T follicular helper cell (primary cell): ENCODE measurements around the gene CSNK1E.

Experiments used
- DNase-seq: peaks from one replicate; pipeline ENCODE4 v3.0.0-alpha.2; 2020; ENCODE audit warnings: low read depth

Gene CSNK1E

DNA sequence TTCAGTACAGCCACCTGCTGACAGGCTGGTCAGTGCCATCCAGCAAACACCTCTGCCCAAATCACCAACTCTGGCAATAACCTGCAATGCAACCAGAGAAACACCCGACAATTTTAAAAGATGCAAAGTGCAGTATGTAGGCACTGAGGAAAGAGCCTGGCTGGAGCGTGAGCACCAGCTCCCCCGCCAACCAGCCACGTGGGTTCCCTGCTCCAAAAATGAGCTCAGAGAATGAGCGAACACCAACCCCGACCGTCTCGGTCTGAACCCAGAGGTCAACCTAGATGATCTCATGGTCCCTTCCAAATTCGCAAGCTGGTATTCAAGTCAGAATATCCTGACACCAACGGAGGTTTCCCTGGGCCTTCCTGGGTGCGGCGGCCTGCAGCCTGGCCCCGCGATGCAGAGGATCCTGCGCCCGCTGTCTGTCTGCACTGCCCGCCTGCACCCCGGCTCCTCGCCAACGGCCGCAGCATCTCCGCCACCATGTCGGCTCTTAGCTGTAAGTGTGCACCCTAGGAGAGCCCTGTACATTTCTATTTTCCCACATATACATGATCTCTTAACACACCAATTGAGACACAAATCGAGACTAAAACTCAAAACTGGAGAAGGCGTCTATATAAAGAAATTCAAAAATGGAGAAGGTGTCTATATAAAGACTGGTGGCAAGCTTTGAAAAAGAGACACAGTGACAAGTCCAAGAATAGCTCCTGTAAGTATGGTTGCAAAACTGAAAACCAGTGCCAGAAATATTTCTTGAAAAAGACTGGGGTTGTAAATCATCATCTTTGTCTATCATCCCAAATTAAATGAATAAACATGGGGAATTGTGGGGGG lies 67.2 kb downstream of the CSNK1E start:
- DNase-seq, result no peak

DNA sequence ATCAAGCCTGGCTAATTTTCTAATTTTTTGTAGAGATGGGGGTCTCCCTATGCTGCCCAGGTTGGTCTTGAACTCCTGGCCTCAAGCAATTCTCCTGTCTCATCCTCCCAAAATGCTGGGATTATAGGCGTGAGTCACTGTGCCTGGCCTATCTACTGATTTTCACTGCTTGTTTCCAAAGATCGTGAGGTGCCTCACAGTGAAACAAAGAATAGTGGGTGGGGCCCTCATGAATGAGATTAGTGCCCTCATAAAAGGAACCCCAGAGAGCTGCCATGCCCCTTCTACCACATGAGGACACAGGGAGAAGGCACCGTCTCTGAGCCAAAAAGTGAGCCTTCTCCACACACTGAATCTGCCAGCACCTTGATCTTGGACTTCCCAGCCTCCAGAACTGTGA lies 67.9 kb downstream of the CSNK1E start:
- DNase-seq, result no peak

DNA sequence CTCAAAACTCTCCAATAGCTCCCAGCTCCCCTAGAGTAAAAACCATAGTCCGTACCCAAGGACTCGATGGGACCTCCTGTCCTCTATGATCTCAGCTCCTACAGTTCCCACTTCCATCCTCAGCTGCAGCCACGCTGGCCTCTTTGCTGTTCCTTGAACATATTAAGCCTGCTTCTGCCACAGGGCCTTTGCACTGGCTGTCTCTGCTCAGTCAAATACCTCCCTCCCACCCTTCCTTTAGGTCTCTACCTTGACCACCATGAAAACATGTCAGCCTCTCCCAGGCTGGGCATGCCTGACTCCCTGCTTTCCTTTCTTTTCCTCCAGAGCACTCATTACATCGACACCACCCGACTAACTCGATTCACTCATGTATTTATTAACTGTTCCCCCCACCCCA lies 69.0 kb downstream of the CSNK1E start:
- no peak for DNase-seq

DNA sequence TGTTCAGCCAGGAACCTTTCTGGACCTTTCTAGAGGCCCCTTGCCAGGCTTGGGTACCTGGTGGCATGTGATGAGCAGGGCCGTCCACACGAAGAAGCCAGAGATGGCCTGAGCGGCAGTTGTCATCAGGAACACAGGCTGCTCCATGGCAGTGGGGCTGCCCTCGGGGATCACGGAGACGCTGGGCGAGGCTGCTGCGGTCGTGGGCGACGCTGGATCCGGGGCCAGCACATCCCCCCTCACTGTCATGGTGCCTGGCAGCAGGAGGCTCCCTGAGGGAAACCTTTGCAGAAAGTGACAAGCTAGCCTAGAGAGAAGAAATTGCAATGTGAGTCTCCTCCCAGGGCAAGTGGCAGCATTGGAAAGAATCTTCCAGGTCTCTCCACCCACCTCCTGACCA lies 69.5 kb downstream of the CSNK1E start:
- no peak for DNase-seq

DNA sequence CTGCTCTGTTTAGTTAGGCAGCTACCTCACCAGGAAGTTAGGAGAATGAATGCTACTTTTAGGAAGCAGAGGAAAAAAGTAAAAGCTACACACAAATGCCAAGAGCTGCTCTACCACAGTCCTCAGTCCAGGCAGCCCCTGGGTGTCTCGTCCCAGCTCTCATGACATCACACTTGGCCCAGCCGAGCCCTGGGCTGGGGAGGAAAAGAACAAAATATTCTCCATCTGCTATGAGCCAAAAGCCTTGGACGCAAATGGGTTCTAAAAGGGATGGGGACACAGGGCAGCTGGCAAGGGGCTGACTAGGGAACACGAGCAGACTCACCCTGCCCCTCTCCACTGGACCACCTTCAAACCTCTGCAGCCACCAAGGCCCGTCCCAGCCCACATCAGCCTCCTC lies 70.5 kb downstream of the CSNK1E start:
- DNase-seq, result no peak

DNA sequence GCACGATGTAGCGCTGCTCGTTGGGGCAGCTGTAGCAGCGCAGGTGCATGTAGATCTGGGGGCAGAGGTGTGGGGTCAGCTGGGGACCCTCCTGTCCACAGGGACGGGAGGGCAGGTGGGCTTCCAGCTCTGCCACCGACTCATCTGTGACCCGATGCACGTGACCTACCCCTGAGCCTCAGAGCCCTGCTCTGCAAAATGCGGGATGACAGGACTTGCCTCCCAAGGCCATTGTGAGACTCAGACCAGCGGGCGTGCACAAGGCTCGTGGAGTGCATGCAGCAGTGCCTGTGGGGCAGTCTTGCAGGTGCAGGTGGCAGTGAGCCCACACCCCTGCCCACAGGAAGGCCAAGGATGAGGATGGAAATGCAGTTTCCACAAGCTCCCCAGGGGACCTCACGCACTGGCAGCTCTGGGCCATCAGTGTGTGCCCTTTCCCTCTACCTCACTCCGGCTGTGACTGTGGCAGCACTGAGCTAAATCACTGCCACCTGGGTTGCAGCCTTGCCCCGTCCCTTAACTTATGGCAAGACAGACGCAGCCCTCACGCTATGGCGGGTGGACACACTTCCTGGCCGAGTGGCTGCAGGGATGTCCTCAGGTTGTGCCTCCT lies 71.1 kb downstream of the CSNK1E start:
- no peak for DNase-seq

DNA sequence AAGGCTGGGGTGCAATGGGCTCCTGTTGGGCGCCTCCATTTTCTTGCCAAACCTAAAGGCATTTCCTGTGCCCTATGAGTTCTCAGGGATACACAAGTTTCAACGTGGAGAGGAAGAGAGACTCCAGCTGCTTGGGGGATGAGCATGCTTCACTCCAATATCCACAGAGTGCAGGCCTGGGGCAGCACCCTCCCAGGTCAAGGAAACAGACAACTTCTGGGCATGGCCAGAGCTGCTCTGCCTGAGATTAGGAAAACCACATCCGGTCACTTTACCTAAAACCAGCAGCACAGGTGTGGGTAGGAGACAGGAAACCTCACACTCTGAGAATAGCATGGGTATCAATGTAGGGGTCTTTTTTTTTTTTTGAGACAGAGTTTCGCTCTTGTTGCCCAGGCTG lies 73.1 kb downstream of the CSNK1E start:
- DNase-seq, result no peak

DNA sequence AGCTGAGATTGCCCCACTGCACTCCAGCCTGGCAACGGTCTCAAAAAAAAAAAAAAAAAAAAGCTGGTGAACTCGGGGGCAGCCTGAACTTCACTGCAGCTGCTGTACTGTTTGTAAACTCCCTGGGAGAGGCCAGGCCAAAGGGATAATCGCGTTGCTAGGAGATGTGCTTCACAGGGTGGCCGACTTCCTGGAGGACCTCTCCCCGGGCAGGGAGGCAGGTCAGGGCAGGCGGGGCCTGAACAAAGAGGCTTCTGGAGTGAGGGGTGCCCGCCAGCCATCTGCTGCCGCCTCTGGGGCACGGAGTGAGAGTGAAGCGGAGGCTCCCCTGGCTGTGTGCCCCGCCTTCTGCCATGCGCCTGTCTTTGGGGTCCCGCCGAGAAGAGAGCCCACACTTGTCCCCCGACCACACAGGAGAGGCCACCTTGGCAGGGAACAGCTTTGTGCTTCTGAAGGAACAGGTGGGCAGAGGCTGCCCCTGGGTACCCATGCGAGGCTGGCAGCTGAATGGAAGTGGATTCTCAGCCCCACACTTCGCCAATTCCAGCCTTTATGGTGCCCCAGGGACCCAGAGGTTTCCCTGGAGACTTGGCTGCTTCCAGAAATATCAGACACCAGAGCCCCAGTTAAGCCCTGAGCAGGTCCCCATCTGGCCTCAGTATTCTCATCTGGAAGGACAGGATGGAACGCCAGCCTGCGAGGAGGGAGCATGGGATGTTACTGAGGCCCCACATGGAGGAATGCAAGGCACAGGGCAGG lies 74.0 kb downstream of the CSNK1E start:
- no peak for DNase-seq

DNA sequence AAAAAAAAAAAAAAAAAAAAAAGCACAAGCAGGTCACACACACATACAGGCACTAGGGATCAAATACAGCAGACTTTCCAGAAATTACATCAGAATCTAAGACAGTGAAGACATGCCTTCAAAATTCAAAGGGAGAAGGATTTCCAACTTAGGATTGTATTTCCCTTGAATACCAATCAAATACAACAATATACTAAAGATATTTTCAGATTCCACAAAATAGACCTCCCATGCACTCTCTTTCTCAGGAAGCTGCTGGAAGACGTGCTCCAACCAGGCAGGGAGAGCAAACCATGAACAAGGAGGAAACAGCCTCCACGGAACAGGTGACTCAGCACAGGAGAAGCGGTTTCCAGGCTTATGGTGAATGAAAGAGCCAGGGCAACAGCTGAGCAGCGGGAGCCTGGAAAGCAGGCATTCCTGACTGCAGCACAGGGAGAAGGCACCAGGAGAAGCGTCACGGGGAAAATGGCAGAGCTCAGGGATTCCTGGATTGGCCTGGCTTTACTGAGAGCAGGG lies 76.4 kb downstream of the CSNK1E start:
- no peak for DNase-seq
